Keratinocyte (primary cell): ENCODE measurements around the gene HS1BP3. TPM values are rescaled to one million over a fixed set of nuclear protein-coding genes. Genes with fewer than 3 reads are reported as not detected.

ENCODE experiments used
- DNase-seq: peaks from one replicate; pipeline ENCODE4 v3.0.0-alpha.2; 2011; ENCODE audit warnings: low read depth, missing footprints, low spot score
- FAIRE-seq: peaks from 2 replicates; lab custom pipeline; 2011; peaks lifted over from hg19 to GRCh38; lab: Jason Lieb, UNC
- H2AFZ ChIP-seq: 2 replicates; pipeline ENCODE4 v1.6.0; 2012; ENCODE audit warnings: low read length, control low read depth, inconsistent platforms; ENCODE audit not compliant: control insufficient read depth
- H3K27ac ChIP-seq: 2 replicates; pipeline ENCODE4 v1.5.1; 2011; ENCODE audit warnings: low read length; ENCODE audit not compliant: control insufficient read depth, insufficient read depth
- H3K27me3 ChIP-seq: 3 replicates; pipeline ENCODE4 v1.6.0; 2011; ENCODE audit warnings: low read length; ENCODE audit not compliant: control insufficient read depth, insufficient read depth; ENCODE audit errors: extremely low read depth
- H3K36me3 ChIP-seq, 2 experiments: 2 replicates in 1 of 2; 3 replicates in 1 of 2; pipeline ENCODE4 v1.5.1; 2011; ENCODE audit warnings: low read length in 2 of 2, mild to moderate bottlenecking in 1 of 2; ENCODE audit not compliant: control insufficient read depth in 2 of 2, insufficient read depth in 2 of 2; ENCODE audit errors: extremely low read depth in 1 of 2
- H3K4me1 ChIP-seq: 3 replicates; pipeline ENCODE4 v1.5.1; 2011; ENCODE audit warnings: low read length; ENCODE audit not compliant: control insufficient read depth, insufficient read depth; ENCODE audit errors: extremely low read depth
- H3K4me2 ChIP-seq: 3 replicates; pipeline ENCODE4 v1.6.0; 2011; ENCODE audit warnings: low read depth, low read length; ENCODE audit not compliant: control insufficient read depth, insufficient read depth; ENCODE audit errors: extremely low read depth
- H3K4me3 ChIP-seq, 3 experiments: fragments of 200-600 bp in 1 of 3; sonication (generic) in 1 of 3; 2 replicates in 2 of 3; 3 replicates in 1 of 3; pipeline ENCODE4 v1.5.1; 2011 to 2016; ENCODE audit warnings: low read length in 3 of 3, mild to moderate bottlenecking in 3 of 3, control low read depth in 2 of 3, inconsistent platforms in 1 of 3, low read depth in 1 of 3, mixed read lengths in 1 of 3, mixed run types in 1 of 3, moderate library complexity in 1 of 3; ENCODE audit not compliant: control insufficient read depth in 2 of 3, insufficient read depth in 2 of 3; ENCODE audit errors: extremely low read depth in 1 of 3
- H3K79me2 ChIP-seq: 2 replicates; pipeline ENCODE4 v1.6.0; 2012; ENCODE audit warnings: low read length; ENCODE audit not compliant: control insufficient read depth, insufficient read depth
- H3K9ac ChIP-seq: 3 replicates; pipeline ENCODE4 v1.6.0; 2011; ENCODE audit warnings: low read length; ENCODE audit not compliant: control insufficient read depth, insufficient read depth; ENCODE audit errors: extremely low read depth
- H3K9me1 ChIP-seq: 3 replicates; pipeline ENCODE4 v1.6.0; 2011; ENCODE audit warnings: low read length; ENCODE audit not compliant: control insufficient read depth, insufficient read depth; ENCODE audit errors: extremely low read depth
- H3K9me3 ChIP-seq: 2 replicates; pipeline ENCODE4 v1.5.1; 2012; ENCODE audit warnings: low read depth, low read length; ENCODE audit not compliant: control insufficient read depth
- H4K20me1 ChIP-seq: 3 replicates; pipeline ENCODE4 v1.6.0; 2011; ENCODE audit warnings: low read length; ENCODE audit not compliant: control insufficient read depth, insufficient read depth; ENCODE audit errors: extremely low read depth
- CTCF ChIP-seq, 3 experiments: IDR thresholded peaks in 1 of 3; conservative IDR thresholded peaks in 1 of 3; optimal IDR thresholded peaks in 1 of 3; 2 replicates in 2 of 3; 3 replicates in 1 of 3; pipeline versions ENCODE3 to v1.5.1; 2011; ENCODE audit warnings: low read length in 3 of 3, mild to moderate bottlenecking in 3 of 3, moderate library complexity in 2 of 3, control low read depth in 1 of 3, inconsistent platforms in 1 of 3; ENCODE audit not compliant: insufficient read depth in 2 of 3; ENCODE audit errors: extremely low read depth in 1 of 3
- EZH2 ChIP-seq: IDR thresholded peaks from one replicate; pipeline ENCODE4 v1.6.1; 2012; ENCODE audit warnings: inconsistent platforms, mild to moderate bottlenecking, low read length, moderate library complexity
- dilution Hi-C: fragments of 300-500 bp; cut with MboI; formaldehyde crosslinking; loops from one replicate; pipeline ENCODE4 v1.7.0; 2020; ENCODE audit warnings: low sequenced_read_pairs; ENCODE audit not compliant: extremely low pct_ligation_motif_present
- polyA plus RNA-seq, 5 experiments: library from polyadenylated mRNA; depleted of rRNA in 3 of 5; stranded (reverse) in 3 of 5; stranded (forward) in 1 of 5; unstranded in 1 of 5; fragments of >200 nt; gene quantifications; 1 replicate in 1 of 5; 2 replicates in 3 of 5; 3 replicates in 1 of 5; pipeline versions ENCODE4 v1.2.1 to v1.2.3, GENCODE V29; 2011 to 2012; ENCODE audit warnings: missing spikeins in 2 of 5, low read depth in 1 of 5, low replicate concordance in 1 of 5

Gene HS1BP3
- polyA plus RNA-seq, 1 donor (not counting 4 experiments of a cell fraction or from before 2014, with no cell fraction given), result 18.5 TPM

DNA sequence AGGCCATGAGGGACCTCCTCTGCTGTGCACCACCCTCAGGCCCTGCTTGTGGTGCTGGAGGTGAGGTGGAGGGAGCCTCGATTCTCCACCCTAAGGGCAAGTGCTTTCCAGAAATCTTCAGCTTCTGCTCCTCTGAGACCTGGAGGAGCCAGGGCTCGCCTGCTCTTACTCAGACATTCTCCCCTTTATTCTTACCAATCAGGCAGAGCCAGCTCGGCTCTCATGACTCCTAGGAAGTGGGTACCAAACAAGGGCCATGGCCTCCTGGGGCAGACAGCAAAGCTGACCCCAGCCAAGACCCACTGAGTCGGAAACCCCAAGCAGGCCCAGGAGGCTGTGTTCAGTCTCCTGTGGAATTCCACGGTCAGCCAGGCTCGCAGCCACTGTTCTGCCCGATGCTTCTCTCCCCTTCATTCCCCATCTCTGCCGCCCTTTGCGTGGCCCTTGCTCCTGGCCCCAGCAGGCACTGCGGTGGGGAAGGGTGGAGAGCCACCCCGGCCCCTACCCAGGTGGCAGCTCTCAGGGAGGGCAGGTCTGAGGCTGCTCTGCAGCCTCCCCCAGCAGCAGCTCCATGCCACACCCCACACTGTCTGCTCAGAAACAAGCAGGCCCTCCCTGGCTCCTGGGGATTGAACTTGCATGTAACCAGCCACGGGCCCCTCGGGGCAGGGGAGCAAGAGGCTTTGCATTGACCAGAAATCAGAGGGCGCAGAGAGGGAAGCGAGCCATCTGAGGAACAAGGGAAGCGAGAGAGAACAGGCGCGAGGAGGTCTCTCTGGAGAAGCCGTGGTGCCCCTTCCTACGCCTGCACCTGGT lies 24.0 kb downstream of the HS1BP3 start:
- no peak for FAIRE-seq
- H4K20me1 ChIP-seq, result peaks cover under 1% of the 10 kb centered on the region

GRCh38 chr2:20626392-20626697 lies 24.6 kb downstream of the HS1BP3 start:
- dilution Hi-C loops, result no loop called here
- no peak overlapping the region for H3K4me3 ChIP-seq
- no peaks in the 10 kb centered on the region for H3K9me1 ChIP-seq
- no peaks in the 10 kb centered on the region for H3K9me3 ChIP-seq
- no peak for DNase-seq
- H3K9ac ChIP-seq, result no peak overlapping the region
- H2AFZ ChIP-seq, result no peak overlapping the region
- H3K27me3 ChIP-seq, result no peaks in the 10 kb centered on the region
- peaks cover 2 to 32% of the 10 kb centered on the region in 2 experiments for H3K36me3 ChIP-seq
- H3K4me1 ChIP-seq, result no peaks in the 10 kb centered on the region
- H3K79me2 ChIP-seq, result no peaks in the 10 kb centered on the region
- no peaks in the 10 kb centered on the region for H4K20me1 ChIP-seq
- FAIRE-seq, result no peak
- no peak for TF ChIP-seq EZH2
- no peak for TF ChIP-seq CTCF (optimal IDR thresholded peaks at IDR 0.05 in 1 of 3, IDR thresholded peaks at IDR 0.05 in 1 of 3, conservative IDR thresholded peaks at IDR 0.05 in 1 of 3; ENCODE audit: extremely low read depth in 1 of 3, insufficient read depth in 2 of 3, low read length in 3 of 3)
- H3K27ac ChIP-seq, result no peak overlapping the region
- H3K4me2 ChIP-seq, result no peak overlapping the region

More for the DNA sequence above, 24.0 kb downstream of the HS1BP3 start:
- peaks cover 0 to 29% of the 10 kb centered on the region in 2 experiments for H3K36me3 ChIP-seq
- H2AFZ ChIP-seq, result no peak overlapping the region
- no peaks in the 10 kb centered on the region for H3K9me1 ChIP-seq
- no peak overlapping the region for H3K27ac ChIP-seq
- H3K27me3 ChIP-seq, result no peaks in the 10 kb centered on the region
- dilution Hi-C loops, result no loop called here
- peaks cover under 1% of the 10 kb centered on the region for H3K4me1 ChIP-seq
- H3K9ac ChIP-seq, result no peak overlapping the region
- H3K79me2 ChIP-seq, result no peaks in the 10 kb centered on the region
- DNase-seq, result no peak
- no peaks in the 10 kb centered on the region for H3K9me3 ChIP-seq
- H3K4me2 ChIP-seq, result no peak overlapping the region
- TF ChIP-seq EZH2 (no peak), CTCF (optimal IDR thresholded peaks at IDR 0.05 in 1 of 3, IDR thresholded peaks at IDR 0.05 in 1 of 3, conservative IDR thresholded peaks at IDR 0.05 in 1 of 3; ENCODE audit: extremely low read depth in 1 of 3, insufficient read depth in 2 of 3, low read length in 3 of 3) (no peak)
- H3K4me3 ChIP-seq, result no peak overlapping the region
